Epithelial cell of esophagus (primary cell): ENCODE measurements around the gene ROBO3.

Experiments
- DNase-seq: peaks from one replicate; pipeline ENCODE4 v3.0.0; 2010; ENCODE audit warnings: low read depth
- H3K4me3 ChIP-seq: 2 replicates; pipeline ENCODE4 v1.5.1; 2011; ENCODE audit warnings: mild to moderate bottlenecking, low read length, control low read depth
- TF ChIP-seq, protein P1 (sequence below): IDR thresholded peaks from 2 replicates; pipeline ENCODE4 v1.5.1; 2011; ENCODE audit warnings: low read depth, mild to moderate bottlenecking, low read length, control low read depth, inconsistent platforms; ENCODE audit not compliant: insufficient read depth; ENCODE audit errors: missing control alignments

ROBO3 gene

DNA sequence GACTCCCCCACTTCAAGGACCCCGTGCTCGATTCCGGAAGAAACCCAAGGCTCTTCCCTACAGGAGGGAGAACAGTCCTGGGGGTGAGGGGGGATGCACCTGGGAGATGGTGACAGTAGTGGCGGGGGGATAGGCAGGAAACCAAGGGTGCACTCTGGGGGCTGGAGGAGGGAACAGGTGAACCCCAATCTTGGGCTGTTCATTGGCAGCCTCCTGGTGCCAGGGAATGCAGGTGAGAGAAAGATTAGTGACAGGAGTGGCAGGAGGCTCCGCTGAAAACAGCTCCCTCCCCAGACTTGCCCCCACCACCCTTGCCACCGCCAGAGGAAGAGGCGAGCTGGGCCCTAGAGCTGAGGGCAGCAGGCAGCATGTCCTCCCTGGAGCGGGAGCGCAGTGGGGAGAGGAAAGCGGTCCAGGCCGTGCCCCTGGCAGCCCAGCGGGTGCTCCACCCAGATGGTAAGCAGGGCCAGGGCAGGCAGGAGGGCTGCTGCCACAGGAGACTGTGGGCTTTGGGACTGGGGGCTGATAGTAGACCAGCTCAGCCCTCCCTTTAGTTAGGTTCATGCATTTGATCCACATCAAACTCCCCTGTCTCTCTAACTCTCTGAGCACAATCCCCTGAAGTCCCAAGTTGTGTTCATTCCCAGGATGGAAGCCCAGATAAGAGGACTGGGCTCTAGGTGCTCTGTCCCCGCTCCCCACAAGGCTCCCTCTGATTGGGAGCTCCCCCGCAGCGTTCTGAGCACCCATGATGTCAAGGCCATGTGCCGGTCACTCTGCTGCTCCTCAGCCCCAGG is 14.5 kb downstream of the ROBO3 start:
- no peak overlapping the region for H3K4me3 ChIP-seq
- TF ChIP-seq, protein P1, sequence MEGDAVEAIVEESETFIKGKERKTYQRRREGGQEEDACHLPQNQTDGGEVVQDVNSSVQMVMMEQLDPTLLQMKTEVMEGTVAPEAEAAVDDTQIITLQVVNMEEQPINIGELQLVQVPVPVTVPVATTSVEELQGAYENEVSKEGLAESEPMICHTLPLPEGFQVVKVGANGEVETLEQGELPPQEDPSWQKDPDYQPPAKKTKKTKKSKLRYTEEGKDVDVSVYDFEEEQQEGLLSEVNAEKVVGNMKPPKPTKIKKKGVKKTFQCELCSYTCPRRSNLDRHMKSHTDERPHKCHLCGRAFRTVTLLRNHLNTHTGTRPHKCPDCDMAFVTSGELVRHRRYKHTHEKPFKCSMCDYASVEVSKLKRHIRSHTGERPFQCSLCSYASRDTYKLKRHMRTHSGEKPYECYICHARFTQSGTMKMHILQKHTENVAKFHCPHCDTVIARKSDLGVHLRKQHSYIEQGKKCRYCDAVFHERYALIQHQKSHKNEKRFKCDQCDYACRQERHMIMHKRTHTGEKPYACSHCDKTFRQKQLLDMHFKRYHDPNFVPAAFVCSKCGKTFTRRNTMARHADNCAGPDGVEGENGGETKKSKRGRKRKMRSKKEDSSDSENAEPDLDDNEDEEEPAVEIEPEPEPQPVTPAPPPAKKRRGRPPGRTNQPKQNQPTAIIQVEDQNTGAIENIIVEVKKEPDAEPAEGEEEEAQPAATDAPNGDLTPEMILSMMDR: no peak
- no peak for DNase-seq

DNA sequence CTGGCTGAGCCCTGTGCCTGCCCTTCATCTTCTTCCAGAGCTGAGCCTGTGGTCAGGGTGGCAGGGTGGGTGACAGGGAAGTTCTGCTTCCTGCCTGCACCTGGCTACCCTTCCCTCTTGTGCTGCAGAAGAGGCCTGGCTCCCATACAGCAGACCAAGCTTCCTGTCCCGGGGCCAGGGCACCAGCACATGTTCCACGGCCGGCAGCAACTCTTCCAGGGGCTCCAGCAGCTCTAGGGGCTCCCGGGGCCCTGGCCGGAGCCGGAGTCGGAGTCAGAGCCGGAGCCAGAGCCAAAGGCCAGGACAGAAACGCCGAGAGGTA is 15.0 kb downstream of the ROBO3 start:
- TF ChIP-seq, protein P1: no peak
- DNase-seq: no peak
- no peak overlapping the region for H3K4me3 ChIP-seq

DNA sequence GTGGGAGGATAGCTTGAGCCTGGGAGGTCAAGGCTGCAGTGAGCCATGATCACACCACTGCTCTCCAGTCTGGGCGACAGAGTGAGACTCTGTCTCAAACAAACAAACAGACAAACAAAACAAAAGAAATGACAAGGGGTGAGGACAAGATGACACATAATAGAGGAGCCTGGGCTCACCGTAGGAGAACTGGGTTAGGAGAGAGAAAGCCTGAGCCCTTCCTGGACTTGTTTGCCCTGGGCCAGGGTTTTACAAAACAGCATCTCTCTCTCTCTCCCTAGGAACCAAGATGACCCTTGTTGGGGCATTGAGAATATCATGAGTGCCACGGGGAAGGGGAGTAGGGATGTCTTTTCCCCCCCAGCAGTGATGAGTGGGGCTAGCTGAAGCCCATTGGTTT is 15.7 kb downstream of the ROBO3 start:
- no peak overlapping the region for H3K4me3 ChIP-seq
- TF ChIP-seq, protein P1: no peak
- DNase-seq: no peak

DNA sequence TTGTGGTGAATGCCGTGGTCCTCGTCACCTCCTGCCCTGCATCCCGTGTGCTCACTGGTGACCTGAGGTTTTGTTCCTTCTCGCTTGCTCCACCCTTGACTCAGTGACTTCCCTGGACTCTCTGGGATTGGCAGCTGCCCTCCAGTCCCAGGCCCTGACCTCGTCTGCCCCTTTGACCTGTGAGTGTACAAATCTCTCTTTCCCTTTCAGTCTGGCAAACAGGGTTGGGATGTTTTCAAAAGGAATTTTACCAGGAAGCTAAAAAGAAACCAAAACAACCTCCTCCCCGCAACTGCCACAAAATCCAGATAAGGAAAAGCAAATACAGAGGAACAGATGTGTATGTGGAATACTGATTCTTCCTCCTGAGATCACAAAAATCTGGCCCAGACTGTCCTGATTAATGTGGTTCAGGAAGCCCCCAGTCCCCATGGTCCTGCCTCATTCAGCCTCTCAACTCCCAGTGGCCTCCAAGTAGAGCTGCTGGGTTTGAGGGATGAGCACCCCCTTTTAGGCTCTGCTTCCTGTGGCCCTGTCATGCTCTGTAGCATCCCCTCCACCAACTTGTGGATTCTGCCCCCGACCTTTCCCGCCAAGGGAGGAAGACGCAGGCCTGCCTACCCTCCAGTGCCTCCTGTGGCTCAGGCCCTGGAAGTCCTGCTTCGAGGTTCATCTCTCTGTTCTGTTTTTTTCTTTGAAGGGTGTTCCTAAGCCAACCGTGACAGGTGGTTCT is 17.3 kb downstream of the ROBO3 start:
- TF ChIP-seq, protein P1: no peak
- DNase-seq: no peak
- no peak overlapping the region for H3K4me3 ChIP-seq

DNA sequence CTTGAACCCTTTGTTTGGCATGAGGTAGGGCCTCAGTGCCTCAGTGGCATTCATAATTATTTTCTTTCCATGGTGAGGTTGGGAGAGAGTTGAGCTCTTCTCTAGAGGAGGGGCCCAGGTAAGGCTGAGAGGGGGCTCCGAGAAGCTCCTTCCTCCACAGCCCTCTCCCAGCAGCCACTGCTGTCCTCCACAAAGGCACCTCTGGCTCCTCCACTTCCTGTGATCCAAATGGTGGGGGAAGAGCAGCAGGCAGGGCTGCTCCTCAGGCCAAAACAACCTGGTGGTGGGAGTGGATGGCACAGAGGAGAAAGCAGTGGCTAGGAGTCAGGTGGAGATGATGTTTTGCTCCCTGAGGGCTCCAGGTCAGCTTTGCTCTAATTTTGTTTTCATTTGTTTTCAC is 19.1 kb downstream of the ROBO3 start:
- H3K4me3 ChIP-seq: no peak overlapping the region
- no peak for DNase-seq
- TF ChIP-seq, protein P1: no peak

DNA sequence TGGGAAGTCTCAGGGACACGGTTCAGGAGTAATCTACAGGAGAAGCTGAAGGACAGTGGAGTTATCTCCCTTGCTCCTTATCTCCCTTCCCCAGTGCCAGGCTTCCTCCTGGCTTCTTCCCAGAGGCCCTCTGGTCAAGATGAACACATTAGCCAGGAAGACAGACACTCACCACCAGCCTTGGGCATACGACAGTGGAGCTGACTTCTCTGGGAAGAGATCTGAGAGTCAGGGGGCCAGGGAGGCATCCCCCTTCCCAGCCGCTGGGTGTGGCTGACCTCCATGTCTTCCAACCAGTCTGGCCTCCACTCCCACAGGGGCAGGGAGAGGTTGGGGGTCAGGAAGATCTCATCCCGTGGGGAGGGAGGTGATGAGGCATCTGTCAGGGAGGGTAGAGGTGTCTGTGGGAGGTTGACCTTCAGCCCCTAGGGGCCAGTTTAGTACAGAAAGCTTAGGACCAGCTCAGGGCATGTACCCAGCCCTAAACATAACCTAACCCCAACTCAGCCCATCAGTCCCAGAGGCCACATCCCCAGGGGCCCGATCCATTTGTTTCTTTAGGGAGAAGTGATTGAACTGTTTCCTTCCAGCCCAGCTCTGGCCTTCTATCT is 19.7 kb downstream of the ROBO3 start:
- DNase-seq: no peak
- TF ChIP-seq, protein P1: no peak
- H3K4me3 ChIP-seq: no peak overlapping the region

DNA sequence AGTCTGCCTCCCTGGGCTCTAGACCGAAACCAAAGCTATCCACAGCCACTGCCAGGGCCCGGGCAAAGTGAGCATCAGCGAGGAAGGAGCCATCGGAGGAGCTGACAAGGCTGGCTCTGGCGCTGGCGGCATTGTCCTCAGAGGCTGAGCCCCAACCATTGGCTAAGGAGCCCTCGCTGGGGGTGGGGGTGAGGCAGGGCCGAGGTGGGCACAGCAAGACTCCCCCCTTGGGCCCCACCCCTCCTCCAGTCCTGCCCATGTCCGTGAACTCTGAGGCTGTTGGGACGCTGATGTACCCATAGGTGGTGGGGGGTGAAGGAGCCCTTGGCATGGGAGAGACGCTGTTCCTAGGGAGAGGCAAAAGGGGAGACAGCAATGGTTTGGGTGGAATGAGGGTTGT is 21.2 kb downstream of the ROBO3 start:
- TF ChIP-seq, protein P1: no peak
- DNase-seq: no peak
- H3K4me3 ChIP-seq: no peak overlapping the region
